Esophagus muscularis mucosa (tissue), 4 donors: ENCODE results near the gene EFNA4. TPM values are rescaled to one million over a fixed set of nuclear protein-coding genes. Genes with fewer than 3 reads are reported as not detected.

Experiments used
- DNase-seq: peaks from one replicate; pipeline ENCODE4 v3.0.0-alpha.2; 2017; ENCODE audit errors: extremely low spot score
- H3K27ac ChIP-seq, 4 donors: fragments of 200-600 bp; sonication (generic); replicated peaks in 1 of 4; 1 replicate in 3 of 4; 2 replicates in 1 of 4; pipeline ENCODE4 v1.5.1; 2016 to 2019; ENCODE audit warnings: mild to moderate bottlenecking in 1 of 4
- H3K27me3 ChIP-seq, 4 donors: fragments of 200-600 bp; sonication (generic); one replicate each; pipeline versions ENCODE4 v1.5.1 to v1.6.0; 2016 to 2019
- H3K36me3 ChIP-seq, 4 donors: fragments of 200-600 bp; sonication (generic); one replicate each; pipeline ENCODE4 v1.5.1; 2016 to 2019
- H3K4me1 ChIP-seq, 4 donors: fragments of 200-600 bp; sonication (generic); one replicate each; pipeline ENCODE4 v1.5.1; 2016 to 2019
- H3K4me3 ChIP-seq, 4 donors: fragments of 200-600 bp; sonication (generic); 1 replicate in 2 of 4; 2 replicates in 2 of 4; pipeline ENCODE4 v1.5.1; 2016 to 2019; ENCODE audit warnings: mild to moderate bottlenecking in 4 of 4, moderate library complexity in 1 of 4
- H3K9me3 ChIP-seq, 4 donors: fragments of 200-600 bp; sonication (generic); 1 replicate in 3 of 4; 2 replicates in 1 of 4; pipeline ENCODE4 v1.5.1; 2016 to 2019
- CTCF ChIP-seq, 3 experiments: fragments of 200-600 bp in 2 of 3; fragments of 450-650 bp in 1 of 3; sonication (generic) in 2 of 3; IDR thresholded peaks; one replicate each; pipeline ENCODE4 v1.5.1; 2017 to 2019; ENCODE audit warnings: antibody characterized with exemption in 3 of 3, mild to moderate bottlenecking in 2 of 3, moderate library complexity in 1 of 3
- EP300 ChIP-seq: sonication (generic); formaldehyde crosslinking; IDR thresholded peaks from one replicate; pipeline ENCODE4 v1.6.1; 2017; ENCODE audit warnings: antibody characterized with exemption
- POLR2A ChIP-seq: fragments of 450-650 bp; IDR thresholded peaks from one replicate; pipeline ENCODE4 v1.6.1; 2017; ENCODE audit warnings: antibody characterized with exemption, moderate library complexity, mild to moderate bottlenecking, low read depth
- POLR2AphosphoS5 ChIP-seq, 2 donors: sonication (generic); formaldehyde crosslinking; IDR thresholded peaks; one replicate each; pipeline ENCODE4 v1.6.1; 2017; ENCODE audit warnings: antibody characterized with exemption in 2 of 2
- WGBS: methylation state at CpG from one replicate; pipeline ENCODE4 v1.1.5; 2018; 5-methylcytosine and 5-hydroxymethylcytosine counted together
- intact Hi-C: fragments of 100-400 bp; cut with DNase I; formaldehyde crosslinking; loops from one replicate; pipeline ENCODE4 v1.15.1; 2023
- total RNA-seq, 4 donors: library from RNA; depleted of rRNA; stranded (reverse); fragments of >200 nt; gene quantifications; one replicate each; pipeline versions ENCODE4 v1.1.0 to v1.2.1, GENCODE V29; 2016

EFNA4 gene
- total RNA-seq, 4 donors from 2014 or later = 0.83 to 4.5 (median 3.2) TPM

- Histone ChIP-seq H3K36me3 (peaks cover 12 to 49% (median 42%) of the 10 kb centered on the region in 4 donors), H3K27me3 (peaks cover 0 to 7% (median 0%) of the 10 kb centered on the region in 4 donors), H3K4me1 (peaks cover 37 to 46% (median 42%) of the 10 kb centered on the region in 4 donors), H3K27ac (peak overlapping the region; percentile 69 to 84 (median 80)), H3K9me3 (no peaks in the 10 kb centered on the region), H3K4me3 (peak overlapping the region; percentile 65 to 89 (median 74))
- intact Hi-C loops = loop anchor here (5.0 kb wide), 1 partner anchor 101 kb away; the partner anchor contains the start of gene PYGO2
- no peak for TF ChIP-seq POLR2A
- TF ChIP-seq POLR2AphosphoS5 (IDR thresholded peaks at IDR 0.05) = no peak
- peak; percentile 71 to 78 (median 76) for TF ChIP-seq CTCF (IDR thresholded peaks at IDR 0.05)
- no peak for TF ChIP-seq EP300
- WGBS = 12% methylated on average over 16 of the region's 46 CpGs
- no peak for DNase-seq
Measured at GRCh38 chr1:155062702-155063411, 683 bp upstream of the EFNA4 start.

GRCh38 chr1:155064111-155064831, 731 bp downstream of the EFNA4 start:
- no peak for DNase-seq
- peaks cover 0 to 7% (median 0%) of the 10 kb centered on the region in 4 donors for H3K27me3 ChIP-seq
- H3K36me3 ChIP-seq = peaks cover 0 to 39% (median 27%) of the 10 kb centered on the region in 4 donors
- H3K4me1 ChIP-seq = peaks cover 37 to 46% (median 42%) of the 10 kb centered on the region in 4 donors
- peak overlapping the region; percentile 65 to 89 (median 74) for H3K4me3 ChIP-seq
- TF ChIP-seq POLR2A = no peak
- TF ChIP-seq EP300 = no peak
- TF ChIP-seq CTCF (IDR thresholded peaks at IDR 0.05) = no peak
- TF ChIP-seq POLR2AphosphoS5 (IDR thresholded peaks at IDR 0.05) = no peak
- no peaks in the 10 kb centered on the region for H3K9me3 ChIP-seq
- WGBS = 13% methylated on average over 10 of the region's 14 CpGs
- H3K27ac ChIP-seq = peak overlapping the region; percentile 69 to 84 (median 80)
- intact Hi-C loops = loop anchor here (5.0 kb wide), 1 partner anchor 102 kb away; the partner anchor contains the start of gene PYGO2

- H3K27me3 ChIP-seq = peaks cover 0 to 7% (median 0%) of the 10 kb centered on the region in 4 donors
- TF ChIP-seq POLR2AphosphoS5 (IDR thresholded peaks at IDR 0.05) (no peak), EP300 (no peak), POLR2A (no peak), CTCF (IDR thresholded peaks at IDR 0.05) (no peak)
- 78% methylated on average over 5 of the region's 5 CpGs for WGBS
- intact Hi-C loops = loop anchor here (5.0 kb wide), 1 partner anchor 103 kb away; the partner anchor contains the start of gene PYGO2
- DNase-seq = no peak
- peaks cover 38 to 49% (median 45%) of the 10 kb centered on the region in 4 donors for H3K4me1 ChIP-seq
- H3K9me3 ChIP-seq = no peaks in the 10 kb centered on the region
- peaks cover 0 to 33% (median 21%) of the 10 kb centered on the region in 4 donors for H3K36me3 ChIP-seq
- no peak overlapping the region for H3K4me3 ChIP-seq
- H3K27ac ChIP-seq = no peak overlapping the region
Measured at GRCh38 chr1:155064832-155065429, 1.4 kb downstream of the EFNA4 start.

- Histone ChIP-seq H3K4me1 (peaks cover 43 to 55% (median 49%) of the 10 kb centered on the region in 4 donors), H3K9me3 (no peaks in the 10 kb centered on the region), H3K4me3 (no peak overlapping the region), H3K36me3 (peaks cover 0 to 16% (median 6%) of the 10 kb centered on the region in 4 donors), H3K27ac (no peak overlapping the region), H3K27me3 (peaks cover 0 to 5% (median 0%) of the 10 kb centered on the region in 4 donors)
- no peak for DNase-seq
- intact Hi-C loops = no loop called here
- WGBS = 78% methylated on average over 5 of the region's 8 CpGs
- TF ChIP-seq POLR2A (no peak), POLR2AphosphoS5 (IDR thresholded peaks at IDR 0.05) (no peak), CTCF (IDR thresholded peaks at IDR 0.05) (no peak), EP300 (no peak)
Measured at GRCh38 chr1:155066777-155067176, 3.2 kb downstream of the EFNA4 start.
